HG03457 (cell line): ENCODE results near the gene ACBD6.

ENCODE experiments used
- ATAC-seq: cut with Tn5 transposase; IDR thresholded peaks from one replicate; pipeline ENCODE4 v1.9.1; 2021; ENCODE audit warnings: moderate number of reproducible peaks; ENCODE audit not compliant: unreplicated experiment

Gene ACBD6

DNA sequence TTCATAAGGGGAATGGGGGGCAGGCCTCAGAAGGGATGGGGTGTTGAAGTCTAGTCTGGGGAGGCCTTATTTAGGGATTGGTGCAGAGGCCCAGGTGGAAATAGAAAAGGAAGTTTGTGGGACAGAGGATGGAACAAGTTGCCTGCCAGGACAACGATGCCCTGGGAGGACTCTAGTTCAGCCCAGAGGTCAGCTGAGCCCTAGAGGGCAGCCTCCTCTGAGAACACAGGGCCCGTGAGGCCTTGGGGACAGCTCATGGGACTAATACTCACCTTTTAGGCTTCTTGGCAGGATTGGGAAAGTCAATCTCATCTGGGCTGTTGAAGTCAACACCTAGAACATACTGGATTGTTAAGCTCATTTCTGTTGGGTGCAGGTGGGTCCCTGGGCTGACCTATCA, 229.3 kb downstream of the ACBD6 start:
- ATAC-seq = no peak

DNA sequence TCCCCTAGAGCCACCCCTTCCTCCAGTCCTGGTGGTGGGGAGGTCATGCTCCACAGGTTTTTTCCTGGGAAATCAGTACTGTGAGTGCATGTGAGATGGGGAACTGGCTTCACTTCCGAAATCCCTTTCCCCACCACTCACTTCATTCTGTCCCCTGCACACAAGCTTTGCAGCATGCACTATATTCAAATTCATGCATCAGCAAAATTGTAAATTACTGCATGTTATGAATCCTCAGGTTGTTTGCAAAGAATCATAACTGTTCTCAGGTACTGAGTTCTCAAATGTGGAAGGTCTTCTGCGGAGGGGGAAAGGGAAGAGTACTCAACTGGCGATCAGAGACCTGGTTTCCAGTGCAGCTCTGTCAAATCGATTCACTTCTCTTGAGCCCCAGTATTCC, 230.0 kb downstream of the ACBD6 start:
- ATAC-seq = no peak

DNA sequence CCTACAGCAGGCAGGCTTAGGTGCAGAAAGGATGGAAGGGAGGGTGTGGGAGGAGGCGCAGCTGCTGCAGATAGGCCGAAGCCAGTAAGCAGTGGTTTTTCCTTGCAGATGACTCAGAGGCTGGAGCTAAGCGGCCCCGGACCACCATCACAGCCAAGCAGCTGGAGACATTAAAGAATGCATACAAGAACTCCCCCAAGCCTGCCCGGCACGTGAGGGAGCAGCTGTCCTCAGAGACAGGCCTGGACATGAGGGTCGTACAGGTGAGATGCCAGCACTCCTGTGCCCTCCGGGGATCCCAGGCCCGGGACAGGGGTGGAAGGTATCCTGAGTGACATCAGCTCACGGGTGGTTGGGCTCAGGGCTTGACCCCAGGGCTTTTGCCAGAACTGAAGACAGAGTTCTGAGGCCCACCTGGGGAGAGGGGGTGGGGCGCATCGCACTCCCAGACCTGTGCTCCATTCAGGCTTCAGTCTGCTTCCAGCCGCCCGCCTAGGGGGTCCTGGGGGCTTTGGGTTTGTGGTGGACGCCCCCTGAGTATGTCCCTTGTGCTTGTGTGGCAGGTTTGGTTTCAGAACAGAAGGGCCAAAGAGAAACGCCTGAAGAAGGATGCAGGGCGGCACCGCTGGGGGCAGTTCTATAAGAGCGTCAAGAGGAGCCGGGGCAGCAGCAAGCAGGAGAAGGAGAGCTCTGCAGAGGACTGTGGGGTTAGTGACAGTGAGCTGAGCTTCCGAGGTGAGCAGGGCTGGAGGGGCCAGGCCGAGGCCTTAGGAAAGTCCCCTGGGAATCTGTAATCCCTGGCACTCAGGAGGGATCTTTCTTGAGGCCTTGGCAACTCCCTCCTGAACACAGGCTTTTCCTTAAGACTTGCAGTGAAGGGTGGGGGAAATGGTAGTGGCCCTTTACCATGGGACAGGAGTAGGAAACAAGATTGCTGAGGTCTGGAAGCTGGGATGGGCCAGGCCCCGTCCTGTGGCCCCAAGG, 230.8 kb downstream of the ACBD6 start:
- ATAC-seq = no peak

DNA sequence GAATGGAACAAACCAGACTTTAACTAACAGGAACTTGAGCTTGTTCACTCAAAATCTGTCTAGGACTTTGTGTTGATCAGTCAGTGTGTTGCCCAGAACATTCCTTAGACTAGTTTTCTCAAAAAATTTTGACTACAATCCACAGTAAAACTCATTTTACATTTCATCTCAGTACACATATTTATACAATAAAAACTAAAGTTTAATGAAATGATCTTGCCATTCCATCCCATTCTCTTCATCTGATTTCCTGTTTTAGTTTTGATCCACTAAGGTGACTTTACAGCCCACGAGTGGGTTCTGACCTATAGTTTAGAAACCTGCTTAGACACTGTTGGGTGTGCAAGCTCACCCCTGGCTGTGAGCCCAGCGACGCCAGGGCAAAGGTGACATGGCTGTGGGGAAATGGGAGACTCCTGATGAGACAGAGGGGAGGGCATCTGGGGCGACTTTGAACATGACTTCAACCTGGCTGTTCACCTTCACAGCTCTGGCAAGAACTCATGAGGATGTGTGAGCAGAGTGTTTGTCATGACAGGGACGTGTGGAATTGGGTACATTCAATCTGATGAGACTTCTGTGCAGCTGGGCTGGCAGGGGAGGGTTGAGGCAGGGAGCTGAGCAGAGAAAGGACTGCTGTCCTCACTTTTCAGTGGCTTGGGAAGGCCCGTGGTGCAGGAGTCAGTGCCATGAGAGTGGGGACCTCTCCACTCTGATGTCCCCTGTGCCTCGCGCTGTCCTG, 231.7 kb downstream of the ACBD6 start:
- no peak for ATAC-seq

DNA sequence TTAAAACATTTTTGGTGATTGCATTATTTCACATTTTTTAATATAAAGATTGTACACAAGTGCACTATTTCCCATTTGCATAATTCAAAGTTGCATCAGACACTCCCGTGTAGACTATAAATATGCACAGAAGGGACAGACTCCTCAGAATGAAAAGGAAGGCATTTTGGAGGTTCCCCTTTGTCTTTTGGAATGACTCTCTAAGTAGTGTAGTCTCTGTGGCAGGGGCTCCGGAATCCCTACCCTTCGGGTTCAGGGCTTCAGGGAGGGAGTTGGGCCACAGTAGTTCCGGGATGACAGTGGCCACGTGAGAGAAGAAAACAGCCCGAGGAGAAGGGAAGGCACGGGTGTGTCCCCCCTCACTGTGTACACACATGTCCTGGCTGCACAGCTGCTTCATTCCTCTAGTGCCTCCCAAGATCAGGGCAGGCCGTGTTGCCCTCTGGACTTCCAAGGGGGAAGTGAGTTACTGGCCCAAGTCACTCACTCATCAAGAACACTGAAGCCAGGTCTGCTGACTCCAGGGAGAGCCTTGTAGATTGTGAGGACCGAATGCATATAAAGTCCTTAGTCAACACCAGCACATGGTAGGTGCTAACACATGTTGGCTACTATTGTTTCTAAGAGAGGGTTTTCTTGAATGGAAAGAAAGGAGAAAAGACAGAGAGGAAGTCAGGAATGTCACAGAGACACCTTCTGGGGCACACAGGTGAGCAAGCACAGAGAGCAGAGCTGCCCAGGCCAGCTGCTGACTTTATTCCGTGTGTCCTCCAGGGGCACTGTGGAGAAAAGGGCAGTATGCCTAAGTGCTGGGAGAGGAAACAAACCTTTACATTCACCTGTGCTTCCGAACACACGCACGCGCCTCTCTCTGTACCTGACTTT, 232.5 kb downstream of the ACBD6 start:
- no peak for ATAC-seq

DNA sequence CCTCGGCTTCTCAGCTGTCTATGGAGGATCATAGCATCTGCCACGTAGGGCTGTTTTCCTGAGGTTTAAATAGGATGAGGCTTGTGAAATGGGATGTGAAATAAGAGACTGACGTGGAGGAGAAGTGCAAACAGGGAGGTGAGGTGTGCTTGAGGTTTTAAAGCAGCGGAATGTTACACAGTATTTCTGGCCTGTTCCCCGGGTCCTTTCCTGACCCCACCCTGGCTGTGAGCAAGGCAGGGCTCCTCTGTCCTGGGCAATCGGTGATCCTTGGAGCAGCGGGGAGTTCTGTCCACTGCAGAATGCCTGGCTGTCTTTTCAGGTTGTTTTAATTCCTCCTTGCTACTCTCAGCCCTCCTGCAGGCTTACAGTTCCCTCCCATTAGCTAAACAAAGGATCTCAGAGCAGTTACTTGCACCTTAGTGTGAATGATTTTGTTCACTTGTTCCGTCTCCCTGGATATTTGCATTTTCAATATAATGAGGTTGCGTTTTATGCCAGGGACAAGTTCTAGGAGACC, 233.8 kb downstream of the ACBD6 start:
- no peak for ATAC-seq

DNA sequence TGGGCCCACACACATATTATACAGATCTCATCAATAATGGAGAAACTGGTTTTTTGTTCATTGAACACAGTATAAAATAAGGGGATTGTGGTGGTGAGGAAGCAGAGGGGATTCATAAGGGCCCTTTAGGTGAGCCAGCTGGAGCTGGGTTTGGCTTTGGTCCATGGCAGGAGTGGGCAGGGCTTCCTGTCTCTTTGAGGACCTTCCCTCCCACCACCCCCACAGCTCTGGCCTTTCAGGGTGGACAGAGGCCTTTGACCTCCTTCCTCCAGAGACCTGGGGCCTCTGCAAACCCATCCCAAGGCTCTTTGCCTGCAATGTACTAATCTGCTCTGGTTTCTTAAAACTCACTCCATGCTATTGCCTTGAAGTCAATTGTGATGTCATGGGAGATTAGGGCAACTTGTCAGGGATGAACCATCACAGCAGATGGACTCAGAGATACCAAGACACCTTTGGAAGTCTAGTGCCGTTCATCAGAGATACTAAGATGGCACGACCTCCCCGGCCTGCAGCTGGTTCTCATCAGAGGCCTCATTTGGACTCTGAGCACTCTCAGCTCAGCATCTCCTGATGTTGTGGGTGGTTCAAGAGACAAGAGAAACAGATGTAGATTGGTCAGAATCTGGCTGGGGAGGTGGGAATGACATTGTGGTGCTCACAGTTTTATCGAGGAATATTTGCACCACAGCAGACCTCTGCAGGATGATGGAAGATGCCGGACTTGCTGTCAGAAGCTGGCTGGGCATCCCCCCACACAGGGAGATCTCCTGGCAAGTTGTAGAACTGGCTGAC, 234.4 kb downstream of the ACBD6 start:
- ATAC-seq = no peak

DNA sequence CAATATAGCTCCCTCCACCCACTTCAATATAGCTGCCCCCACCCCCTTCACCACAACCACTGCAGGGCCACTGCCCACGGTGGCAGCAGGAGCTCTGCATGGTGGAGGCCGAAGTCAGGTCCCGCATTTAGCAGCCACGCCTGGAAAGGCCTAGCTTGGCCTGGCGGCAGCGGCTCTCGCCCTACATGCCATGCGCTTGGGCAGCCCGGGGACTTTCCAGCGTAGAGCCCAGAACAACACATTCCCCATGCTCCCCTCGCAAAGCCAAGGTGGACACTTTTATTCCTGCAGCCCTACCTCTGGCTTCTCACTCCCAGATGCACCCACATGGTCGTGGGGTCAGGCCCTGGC, 235.2 kb downstream of the ACBD6 start:
- ATAC-seq = no peak

DNA sequence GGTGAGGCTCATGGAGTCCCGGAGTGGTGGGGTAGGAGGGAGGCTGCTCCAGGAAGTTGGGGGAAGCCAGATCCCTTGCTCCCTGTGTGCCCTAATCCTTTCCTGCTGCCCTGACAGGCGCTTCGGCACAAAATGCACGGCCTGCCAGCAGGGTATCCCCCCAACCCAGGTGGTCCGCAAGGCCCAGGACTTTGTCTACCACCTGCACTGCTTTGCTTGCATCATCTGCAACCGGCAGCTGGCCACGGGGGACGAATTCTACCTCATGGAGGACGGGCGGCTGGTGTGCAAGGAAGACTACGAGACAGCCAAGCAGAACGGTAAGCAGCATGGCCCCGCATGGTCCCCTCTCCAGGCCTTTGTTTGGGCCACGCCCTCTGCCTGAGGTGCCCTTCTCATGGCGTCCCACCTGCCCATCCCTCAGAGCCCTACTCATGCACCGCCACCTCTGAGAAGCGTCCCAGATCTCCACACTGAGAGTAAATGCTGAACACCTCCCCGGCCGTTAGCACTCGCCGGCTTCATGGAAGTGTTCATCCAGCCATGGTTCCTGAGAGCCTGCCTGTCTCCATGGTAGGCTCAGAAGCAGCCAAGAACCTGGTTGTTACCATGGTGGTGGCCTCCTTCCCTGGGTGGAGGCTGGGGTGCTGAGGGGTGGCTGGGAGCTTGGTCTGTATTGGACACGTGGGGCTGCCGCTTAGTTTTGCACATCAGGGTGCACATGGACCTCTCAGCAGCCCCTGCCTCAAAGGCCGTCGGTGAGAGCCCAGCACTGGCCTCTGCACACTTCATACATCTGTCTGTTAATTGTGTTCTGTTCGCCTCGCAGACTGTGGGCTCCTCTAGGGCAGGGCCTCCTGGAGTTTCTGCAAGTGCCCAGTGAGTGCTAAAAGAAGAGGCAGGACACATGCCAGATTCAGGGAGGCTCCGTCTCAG, 235.8 kb downstream of the ACBD6 start:
- ATAC-seq = no peak

DNA sequence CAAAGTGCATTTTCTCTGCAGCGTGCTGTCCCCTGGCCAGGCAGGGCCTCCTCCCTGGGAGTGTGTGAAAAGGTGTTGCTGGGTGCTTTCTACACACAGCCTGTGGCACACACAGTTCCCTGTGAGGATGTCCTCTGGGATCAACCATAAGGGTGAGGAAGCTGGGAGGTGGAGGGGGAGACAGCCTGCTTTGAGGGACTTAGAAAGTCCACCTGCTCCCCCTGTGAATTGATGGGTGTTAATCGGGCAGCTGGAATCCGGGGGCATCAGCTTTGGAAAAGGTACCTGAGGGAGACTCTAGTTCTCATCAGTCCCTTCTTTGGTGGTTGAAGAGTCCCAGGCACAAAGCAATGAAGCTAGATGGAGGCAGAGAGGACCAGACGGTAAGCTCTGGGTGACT, 236.5 kb downstream of the ACBD6 start:
- no peak for ATAC-seq

DNA sequence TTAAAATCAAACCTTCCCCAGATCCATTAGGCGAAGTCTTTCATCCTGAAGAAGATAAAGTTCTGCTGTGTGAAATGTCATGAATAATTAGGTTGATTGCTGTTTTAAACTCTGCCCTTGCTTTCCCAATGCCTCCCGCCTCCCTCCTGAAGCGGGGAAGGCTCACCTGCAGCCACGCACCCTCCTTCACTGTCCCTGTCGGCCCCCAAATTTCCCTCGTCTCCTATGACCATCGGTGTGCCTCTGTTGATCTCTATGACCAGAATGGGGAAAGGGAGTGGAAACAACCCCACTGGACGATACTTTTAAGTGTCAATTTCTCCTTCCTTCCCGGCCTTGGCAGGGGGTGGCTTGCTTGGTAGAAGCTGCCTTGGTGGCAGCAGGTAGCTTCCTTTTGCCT, 237.2 kb downstream of the ACBD6 start:
- ATAC-seq = no peak

DNA sequence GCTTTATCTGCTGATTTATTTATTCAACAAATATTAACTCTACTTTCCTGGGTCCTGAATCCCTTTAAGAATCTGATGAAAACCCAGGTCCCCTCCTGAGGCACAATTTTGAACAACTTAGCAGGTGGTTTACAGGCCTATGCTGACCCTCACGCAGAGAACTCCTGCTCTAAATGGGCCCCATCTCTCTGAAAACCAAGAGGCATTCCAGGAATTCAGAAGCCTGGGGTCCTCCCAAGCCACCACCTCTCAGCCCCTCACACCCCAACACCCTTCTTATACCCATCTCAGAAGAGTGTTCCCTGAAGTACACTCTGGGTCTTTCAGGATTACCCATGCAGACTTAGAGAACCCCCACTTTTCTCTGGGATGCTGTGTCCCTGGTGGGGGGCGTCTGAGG, 237.8 kb downstream of the ACBD6 start:
- no peak for ATAC-seq

DNA sequence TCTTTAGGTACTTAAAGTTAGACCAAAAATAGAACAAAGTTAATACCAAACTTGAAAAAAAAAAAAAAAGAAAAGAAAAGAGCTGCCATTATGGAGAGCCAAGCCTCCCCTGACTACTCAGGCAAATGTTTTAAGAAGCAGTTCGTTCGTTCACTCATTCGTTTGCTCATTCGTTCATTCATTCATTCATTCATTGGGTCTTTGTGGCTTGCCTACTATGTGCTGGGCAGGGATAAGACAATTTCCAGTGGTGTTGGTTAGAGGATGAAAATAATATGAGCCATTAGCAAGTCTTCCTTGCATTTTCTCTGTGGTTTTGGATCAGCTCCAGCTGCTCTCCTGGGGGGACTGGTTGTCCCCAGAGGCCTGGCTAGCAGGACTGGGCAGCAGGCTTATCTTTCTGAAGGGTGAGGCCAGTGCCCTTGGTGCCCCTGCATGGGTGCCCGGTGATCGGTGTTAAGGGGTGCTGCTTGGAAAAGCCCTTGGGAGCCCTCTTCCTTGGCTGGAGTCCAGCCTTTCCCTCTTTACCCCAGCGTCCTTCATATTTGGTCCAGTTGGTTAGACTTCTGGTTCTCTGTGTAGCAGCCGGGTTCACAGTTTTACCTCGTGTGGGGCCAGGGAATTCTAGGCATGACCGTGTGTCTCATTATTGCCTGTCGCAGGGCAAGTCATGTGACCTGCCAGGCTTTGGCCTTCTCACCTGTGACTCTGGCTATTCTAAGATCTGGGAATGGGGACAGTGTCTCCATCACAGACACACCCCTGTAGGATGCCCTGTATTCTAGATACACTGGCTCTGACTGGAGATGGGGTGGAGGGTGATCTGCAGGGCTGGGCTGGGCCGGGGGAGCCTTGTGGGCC, 239.5 kb downstream of the ACBD6 start:
- ATAC-seq = no peak

DNA sequence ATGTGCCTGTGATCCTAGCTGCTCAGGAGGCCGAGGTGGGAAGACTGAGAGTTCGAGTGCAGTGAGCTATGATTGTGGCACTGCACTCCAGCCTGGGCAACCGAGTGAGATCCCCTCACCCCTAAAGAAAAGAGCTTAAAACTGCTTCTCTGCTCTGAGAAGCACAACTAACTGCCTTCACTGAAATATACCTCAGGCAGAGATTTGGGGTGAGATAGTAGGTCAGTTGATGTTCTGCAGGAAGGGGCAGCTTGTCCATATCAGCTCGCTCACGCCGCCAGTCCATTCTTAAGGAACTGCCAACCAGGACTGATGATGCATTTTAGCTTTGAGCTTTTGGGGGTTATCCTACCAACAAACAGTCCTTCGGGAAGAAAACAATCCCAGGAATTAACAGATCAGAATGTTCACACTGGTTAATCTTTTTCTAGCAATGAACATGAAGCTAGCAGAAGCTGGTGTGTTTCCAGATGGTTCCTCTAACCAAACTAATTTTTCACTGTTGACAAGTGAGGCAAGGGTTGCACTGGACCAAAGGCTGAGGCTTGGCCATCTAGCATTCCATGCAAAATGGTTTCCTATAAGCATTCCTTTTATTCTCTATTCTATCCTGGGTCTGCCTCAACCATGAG, 240.7 kb downstream of the ACBD6 start:
- ATAC-seq = no peak

DNA sequence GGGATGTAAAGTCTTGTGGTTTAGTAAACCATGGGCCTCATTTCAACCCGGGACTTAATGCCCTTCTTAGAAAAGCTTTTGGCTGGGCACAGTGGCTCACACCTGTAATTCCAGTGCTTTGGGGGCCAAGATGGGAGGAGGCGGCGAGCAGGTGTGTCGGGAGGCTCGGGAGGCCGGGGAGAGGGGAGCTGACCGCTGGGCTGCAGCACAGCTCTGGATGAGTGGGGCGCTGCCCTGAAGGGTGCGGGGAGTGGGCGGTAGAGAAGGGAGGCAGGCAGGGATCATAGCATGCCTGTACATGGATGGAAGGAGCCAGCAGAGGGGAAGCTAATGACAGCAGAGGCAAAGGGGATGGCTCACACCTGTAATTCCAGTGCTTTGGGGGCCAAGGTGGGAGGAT, 241.3 kb downstream of the ACBD6 start:
- ATAC-seq = no peak

DNA sequence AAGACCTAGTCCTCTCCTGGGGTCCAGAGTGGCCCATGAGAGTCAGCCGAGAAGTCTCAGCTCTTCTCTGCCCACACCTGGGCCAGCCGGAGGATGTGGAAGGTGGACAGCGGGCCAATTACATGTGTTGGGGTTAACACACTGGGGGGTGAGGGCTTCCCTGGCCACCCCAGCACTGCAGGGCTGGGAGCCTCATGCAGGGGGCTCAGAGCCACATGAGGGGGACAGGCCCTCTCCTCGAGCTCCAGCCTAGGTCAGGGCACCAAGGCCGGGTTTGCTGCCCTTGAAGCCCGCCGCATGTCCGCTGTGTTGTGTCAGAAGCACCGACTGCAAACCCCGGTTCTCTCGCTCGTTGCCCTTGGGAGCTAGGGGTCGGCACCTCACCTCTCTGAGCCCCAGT, 241.8 kb downstream of the ACBD6 start:
- no peak for ATAC-seq

DNA sequence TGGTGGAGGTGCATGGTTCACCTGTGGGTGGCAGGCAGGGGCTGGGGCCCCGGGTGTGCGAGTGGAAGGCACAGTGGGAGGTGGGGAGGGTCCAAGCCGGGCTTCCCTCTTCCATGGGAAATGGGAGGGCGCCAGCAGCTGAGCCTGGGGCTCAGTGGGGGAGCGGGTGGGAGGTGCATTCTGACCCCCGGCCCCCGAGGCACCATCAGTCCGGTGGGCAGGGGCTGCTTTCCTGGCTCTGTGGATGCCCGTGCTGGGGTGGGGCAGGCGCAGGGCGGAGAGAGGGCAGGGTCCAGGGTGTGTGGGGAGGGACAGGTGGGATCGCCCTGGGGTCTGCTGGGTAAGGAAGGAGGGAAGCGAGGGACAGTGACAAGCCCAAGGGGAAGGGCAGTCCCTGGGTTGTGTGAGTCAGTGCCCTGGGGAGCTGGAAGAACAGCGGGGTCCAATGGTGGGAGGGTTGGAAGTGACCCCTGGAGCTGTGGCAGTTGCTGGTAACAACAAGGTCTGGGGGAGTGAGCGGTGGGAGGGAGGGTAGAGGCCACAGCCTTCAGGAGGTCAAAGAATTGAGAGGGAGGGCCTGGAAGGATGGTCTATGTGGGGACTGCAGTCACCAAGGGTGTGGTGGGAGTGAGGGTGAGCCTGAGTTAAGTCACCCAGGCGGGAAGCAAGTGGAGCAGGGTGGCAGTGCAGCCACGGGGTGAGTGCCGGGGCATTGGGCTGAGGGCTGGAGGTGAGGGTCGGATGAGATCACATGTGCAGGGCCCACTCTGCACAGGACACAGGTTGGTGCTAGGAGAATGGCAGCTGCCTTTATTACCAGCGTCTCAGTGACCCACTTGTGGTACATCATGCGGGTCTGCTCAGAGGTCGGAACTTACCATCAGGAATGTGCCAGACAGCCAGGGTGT, 242.7 kb downstream of the ACBD6 start:
- ATAC-seq = no peak
